Fibroblast of the aortic adventitia (primary cell): Measurements from ENCODE around the gene TMEM209. TPM values are rescaled to one million over a fixed set of nuclear protein-coding genes. Genes with fewer than 3 reads are reported as not detected.
A peak's percentile ranks its signal among the peaks of the same experiment; 100 is the strongest.

Source experiments
- DNase-seq: peaks from one replicate; pipeline ENCODE4 v3.0.0-alpha.2; 2010; ENCODE audit warnings: low read depth
- H3K4me3 ChIP-seq: 2 replicates; pipeline ENCODE4 v1.5.1; 2011; ENCODE audit warnings: low read depth, mild to moderate bottlenecking, control low read depth, low read length, moderate library complexity
- total RNA-seq: library from RNA; depleted of rRNA; stranded (reverse); fragments of >200 nt; gene quantifications from 2 replicates; pipeline ENCODE4 v1.2.3, GENCODE V29; 2012; ENCODE audit warnings: low replicate concordance
- TF ChIP-seq, protein P1 (sequence below): IDR thresholded peaks from 2 replicates; pipeline ENCODE4 v1.5.1; 2011; ENCODE audit warnings: mild to moderate bottlenecking, low read length, control low read depth, inconsistent platforms; ENCODE audit not compliant: insufficient read depth

TMEM209 gene
- total RNA-seq, 1 donor = 33.4 TPM

GRCh38 chr7:130142654-130143333 is 62.4 kb downstream of the TMEM209 start:
- no peak for DNase-seq
- TF ChIP-seq, protein P1, sequence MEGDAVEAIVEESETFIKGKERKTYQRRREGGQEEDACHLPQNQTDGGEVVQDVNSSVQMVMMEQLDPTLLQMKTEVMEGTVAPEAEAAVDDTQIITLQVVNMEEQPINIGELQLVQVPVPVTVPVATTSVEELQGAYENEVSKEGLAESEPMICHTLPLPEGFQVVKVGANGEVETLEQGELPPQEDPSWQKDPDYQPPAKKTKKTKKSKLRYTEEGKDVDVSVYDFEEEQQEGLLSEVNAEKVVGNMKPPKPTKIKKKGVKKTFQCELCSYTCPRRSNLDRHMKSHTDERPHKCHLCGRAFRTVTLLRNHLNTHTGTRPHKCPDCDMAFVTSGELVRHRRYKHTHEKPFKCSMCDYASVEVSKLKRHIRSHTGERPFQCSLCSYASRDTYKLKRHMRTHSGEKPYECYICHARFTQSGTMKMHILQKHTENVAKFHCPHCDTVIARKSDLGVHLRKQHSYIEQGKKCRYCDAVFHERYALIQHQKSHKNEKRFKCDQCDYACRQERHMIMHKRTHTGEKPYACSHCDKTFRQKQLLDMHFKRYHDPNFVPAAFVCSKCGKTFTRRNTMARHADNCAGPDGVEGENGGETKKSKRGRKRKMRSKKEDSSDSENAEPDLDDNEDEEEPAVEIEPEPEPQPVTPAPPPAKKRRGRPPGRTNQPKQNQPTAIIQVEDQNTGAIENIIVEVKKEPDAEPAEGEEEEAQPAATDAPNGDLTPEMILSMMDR = no peak
- H3K4me3 ChIP-seq = no peak overlapping the region

GRCh38 chr7:130141884-130142653 is 63.1 kb downstream of the TMEM209 start:
- DNase-seq = no peak
- H3K4me3 ChIP-seq = peak overlapping the region; percentile 44
- TF ChIP-seq, protein P1 = no peak

DNA sequence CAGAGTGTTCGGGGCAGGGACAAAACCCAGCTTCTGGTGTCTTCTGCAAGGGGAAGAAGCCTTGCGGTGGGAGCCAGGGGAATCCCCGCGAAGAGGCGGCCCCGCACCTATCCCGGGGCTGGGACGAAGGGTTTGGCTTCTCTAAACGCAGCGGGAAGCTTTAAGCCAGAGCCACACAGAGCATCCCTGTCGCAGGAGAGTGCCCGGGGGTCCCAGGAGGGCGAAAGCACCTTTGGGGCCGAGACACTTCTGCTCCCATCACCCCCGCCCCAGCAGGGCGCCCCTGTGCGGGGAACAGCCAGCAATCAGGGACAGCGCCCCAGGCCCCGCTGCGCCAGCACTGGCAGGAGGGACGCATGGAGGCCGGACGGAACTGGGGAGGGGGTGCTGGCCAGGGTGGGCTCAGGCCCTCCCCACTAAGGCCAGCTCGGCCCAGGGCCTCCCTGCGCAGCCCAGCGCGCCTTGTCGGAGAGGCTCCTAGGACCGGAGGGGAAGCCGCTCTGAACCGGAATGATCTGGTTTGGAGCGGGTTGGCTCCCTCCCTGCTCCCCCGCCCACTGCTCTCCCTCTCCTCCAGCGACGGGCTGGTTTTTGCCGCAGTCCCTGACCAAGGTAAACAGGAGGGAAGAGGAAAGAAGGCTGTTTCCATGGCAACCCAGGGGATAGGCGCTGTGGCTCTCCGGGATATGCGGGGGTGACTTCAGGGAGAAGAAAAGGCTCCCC is 63.9 kb downstream of the TMEM209 start:
- peak; percentile 70 for DNase-seq
- TF ChIP-seq, protein P1 = no peak
- H3K4me3 ChIP-seq = peak overlapping the region; percentile 44

DNA sequence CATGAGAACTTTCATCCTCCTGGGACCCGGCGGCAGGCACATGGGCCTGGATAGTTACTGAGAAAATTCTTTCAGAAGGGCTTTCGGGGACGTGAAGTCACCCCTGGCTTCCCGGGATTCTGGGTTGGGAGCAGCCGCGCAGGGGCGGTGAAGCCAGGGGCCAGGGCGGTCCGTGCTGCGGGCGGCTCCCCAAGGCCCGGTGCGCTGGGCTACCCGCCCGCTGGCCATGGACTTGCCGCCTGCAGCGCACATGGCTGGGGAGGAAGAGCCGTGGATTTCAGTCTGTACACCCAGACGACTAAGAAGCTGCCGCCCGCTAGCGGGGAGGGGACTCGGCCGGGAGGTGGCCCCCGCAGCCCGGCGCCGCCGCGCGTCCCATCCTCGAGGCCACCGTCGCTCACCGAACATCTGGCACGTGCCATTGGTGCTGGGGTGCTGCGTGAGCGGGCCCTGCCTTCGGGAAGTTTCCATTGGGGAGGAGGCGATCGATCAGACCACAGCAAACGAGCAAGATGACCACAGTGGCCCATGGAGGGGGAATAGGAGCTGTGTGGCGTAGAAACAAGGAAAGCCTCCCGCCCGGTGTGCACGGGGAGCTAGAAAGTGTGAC is 64.5 kb downstream of the TMEM209 start:
- DNase-seq = no peak
- H3K4me3 ChIP-seq = no peak overlapping the region
- TF ChIP-seq, protein P1 = no peak

DNA sequence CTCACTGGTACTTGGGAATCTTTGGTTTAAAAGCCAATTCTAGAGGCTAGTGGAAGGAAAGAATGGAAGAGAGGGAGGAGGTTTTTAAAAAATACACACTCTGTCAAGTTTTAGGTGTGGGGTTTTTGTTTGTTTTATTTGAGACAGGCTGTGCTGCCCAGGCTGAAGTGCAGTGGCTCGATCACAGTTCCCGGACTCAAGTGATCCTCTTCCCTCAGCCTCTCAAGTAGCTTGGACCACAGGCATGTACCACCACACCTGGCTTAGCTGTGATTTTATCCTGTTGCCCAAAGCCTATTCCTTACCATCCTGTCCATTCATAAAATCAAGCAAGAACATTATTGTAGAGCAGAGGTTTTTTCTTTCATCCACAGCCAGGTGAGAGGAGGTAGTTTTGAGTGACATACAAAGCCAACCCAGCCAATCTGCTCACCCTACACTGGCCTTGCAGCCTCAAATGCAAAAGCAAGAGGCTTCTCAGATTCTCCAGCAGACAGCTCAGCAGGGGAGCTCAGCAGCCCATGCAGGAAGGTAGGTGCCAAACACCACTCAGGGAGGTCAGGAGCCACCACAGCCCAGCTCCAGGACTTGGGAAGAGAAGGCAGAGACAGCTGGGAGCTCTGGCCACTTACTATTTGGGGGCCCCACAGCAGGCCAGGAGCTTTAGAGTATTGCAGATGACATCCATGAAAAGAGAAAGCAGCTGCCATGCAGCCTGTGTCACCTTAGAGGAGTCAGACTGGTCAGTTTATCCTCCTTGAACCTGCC is 65.8 kb downstream of the TMEM209 start:
- TF ChIP-seq, protein P1 = no peak
- no peak overlapping the region for H3K4me3 ChIP-seq
- no peak for DNase-seq

GRCh38 chr7:130137207-130137606 is 68.0 kb downstream of the TMEM209 start:
- DNase-seq = no peak
- H3K4me3 ChIP-seq = no peak overlapping the region
- TF ChIP-seq, protein P1 = no peak
